Right lobe of liver (tissue), 6 donors: ENCODE data around the gene YPEL3. TPM values are rescaled to one million over a fixed set of nuclear protein-coding genes. Genes with fewer than 3 reads are reported as not detected.

Source experiments
- ATAC-seq, 4 donors: fragments of 200-7000 bp; cut with Tn5 transposase; one replicate each; pipeline ENCODE4 v1.9.1; 2020; ENCODE audit warnings: mild to moderate bottlenecking in 4 of 4, moderate library complexity in 4 of 4
- DNase-seq, 3 donors: peaks; one replicate each; pipeline ENCODE4 v3.0.0-alpha.2; 2020
- H3K27ac ChIP-seq, 3 donors: fragments of 200-600 bp; one replicate each; pipeline ENCODE4 v1.8.0; 2022
- H3K27me3 ChIP-seq, 2 donors: fragments of 200-600 bp; one replicate each; pipeline ENCODE4 v1.8.0; 2022
- H3K36me3 ChIP-seq, 4 donors: fragments of 200-600 bp; sonication (generic) in 1 of 4; one replicate each; pipeline versions ENCODE4 v1.5.1 to v1.8.0; 2017 to 2022; ENCODE audit warnings: control low read depth in 1 of 4
- H3K4me1 ChIP-seq, 4 donors: fragments of 200-600 bp; sonication (generic) in 1 of 4; one replicate each; pipeline versions ENCODE4 v1.5.1 to v1.8.0; 2017 to 2022; ENCODE audit warnings: control low read depth in 1 of 4
- H3K4me3 ChIP-seq, 3 donors: fragments of 200-600 bp; one replicate each; pipeline ENCODE4 v1.8.0; 2022
- H3K9me3 ChIP-seq, 4 donors: fragments of 200-600 bp; sonication (generic) in 1 of 4; one replicate each; pipeline versions ENCODE4 v1.5.1 to v1.8.0; 2017 to 2022; ENCODE audit warnings: control low read depth in 1 of 4
- POLR2A ChIP-seq: fragments of 450-650 bp; IDR thresholded peaks from one replicate; pipeline ENCODE4 v1.6.1; 2017; ENCODE audit warnings: antibody characterized with exemption, mild to moderate bottlenecking
- WGBS: methylation state at CpG from one replicate; pipeline ENCODE4 v1.1.6; 2018; ENCODE audit warnings: low coverage, low lambda C conversion rate; ENCODE audit not compliant: insufficient coverage; ENCODE audit errors: missing lambda C conversion rate; 5-methylcytosine and 5-hydroxymethylcytosine counted together
- intact Hi-C, 2 donors: fragments of 100-400 bp; cut with DNase I; formaldehyde crosslinking; loops; one replicate each; pipeline versions ENCODE4 v1.11.2 to v1.14.1; 2022
- total RNA-seq, 6 experiments: library from RNA; depleted of rRNA in 2 of 6; stranded (reverse); fragments of >200 nt in 2 of 6; fragmentation: NEBNext Ultra II Directional in 3 of 6; extraction: Animal tissue kit (Norgen Biotek cat#: 25700) in 3 of 6; gene quantifications; one replicate each; pipeline versions ENCODE4 v1.1.0 to v1.2.4, GENCODE V29; 2016 to 2023
- TF ChIP-seq, protein P1 (sequence below), 4 donors: fragments of 200-600 bp in 3 of 4; fragments of 450-650 bp in 1 of 4; IDR thresholded peaks; one replicate each; pipeline versions ENCODE4 v1.5.1 to v1.8.0; 2016 to 2022; ENCODE audit warnings: antibody characterized with exemption in 4 of 4, mild to moderate bottlenecking in 2 of 4
- donor health status: DM: no; HTN: yes; CAD: no.
- donor health status: DM: no; HTN: no; CAD: no.
- donor health status: DM: no; HTN: no; CAD: no.
- donor health status: DM: no; HTN: yes; CAD: no.
- donor health status: DM: no; HTN: yes; CAD: no.

The YPEL3 gene
- total RNA-seq, 6 experiments from 2014 or later = 13.5 to 46.5 (median 21.9) TPM

DNA sequence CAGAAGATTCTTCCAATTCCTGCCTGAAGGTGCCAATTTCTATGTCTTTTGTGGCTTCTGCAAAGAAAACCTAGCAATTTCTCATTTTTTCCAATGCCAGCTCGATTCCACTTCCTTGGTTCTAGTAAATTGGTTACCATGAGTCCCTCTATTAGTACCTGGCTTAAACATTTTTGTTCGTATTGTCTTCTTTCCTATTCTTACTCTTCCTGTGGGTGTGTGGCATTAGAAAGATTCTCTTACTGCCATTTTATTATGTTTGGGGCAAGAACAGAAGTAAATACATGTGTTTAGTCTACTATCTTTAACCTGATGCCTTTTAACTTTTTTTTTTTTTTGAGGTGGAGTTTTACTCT lies 47.3 kb upstream of the YPEL3 start:
- TF ChIP-seq POLR2A = no peak
- TF ChIP-seq, protein P1, sequence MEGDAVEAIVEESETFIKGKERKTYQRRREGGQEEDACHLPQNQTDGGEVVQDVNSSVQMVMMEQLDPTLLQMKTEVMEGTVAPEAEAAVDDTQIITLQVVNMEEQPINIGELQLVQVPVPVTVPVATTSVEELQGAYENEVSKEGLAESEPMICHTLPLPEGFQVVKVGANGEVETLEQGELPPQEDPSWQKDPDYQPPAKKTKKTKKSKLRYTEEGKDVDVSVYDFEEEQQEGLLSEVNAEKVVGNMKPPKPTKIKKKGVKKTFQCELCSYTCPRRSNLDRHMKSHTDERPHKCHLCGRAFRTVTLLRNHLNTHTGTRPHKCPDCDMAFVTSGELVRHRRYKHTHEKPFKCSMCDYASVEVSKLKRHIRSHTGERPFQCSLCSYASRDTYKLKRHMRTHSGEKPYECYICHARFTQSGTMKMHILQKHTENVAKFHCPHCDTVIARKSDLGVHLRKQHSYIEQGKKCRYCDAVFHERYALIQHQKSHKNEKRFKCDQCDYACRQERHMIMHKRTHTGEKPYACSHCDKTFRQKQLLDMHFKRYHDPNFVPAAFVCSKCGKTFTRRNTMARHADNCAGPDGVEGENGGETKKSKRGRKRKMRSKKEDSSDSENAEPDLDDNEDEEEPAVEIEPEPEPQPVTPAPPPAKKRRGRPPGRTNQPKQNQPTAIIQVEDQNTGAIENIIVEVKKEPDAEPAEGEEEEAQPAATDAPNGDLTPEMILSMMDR (IDR thresholded peaks at IDR 0.05) = no peak
- no peaks in the 10 kb centered on the region for H3K9me3 ChIP-seq
- H3K4me3 ChIP-seq = no peak overlapping the region
- H3K36me3 ChIP-seq = no peaks in the 10 kb centered on the region
- no peak overlapping the region for H3K27ac ChIP-seq
- ATAC-seq (no peak), DNase-seq (no peak)
- 53% methylated on average over 2 of the region's 2 CpGs for WGBS
- no peaks in the 10 kb centered on the region for H3K27me3 ChIP-seq
- H3K4me1 ChIP-seq = no peaks in the 10 kb centered on the region
- intact Hi-C loops = no loop called here

DNA sequence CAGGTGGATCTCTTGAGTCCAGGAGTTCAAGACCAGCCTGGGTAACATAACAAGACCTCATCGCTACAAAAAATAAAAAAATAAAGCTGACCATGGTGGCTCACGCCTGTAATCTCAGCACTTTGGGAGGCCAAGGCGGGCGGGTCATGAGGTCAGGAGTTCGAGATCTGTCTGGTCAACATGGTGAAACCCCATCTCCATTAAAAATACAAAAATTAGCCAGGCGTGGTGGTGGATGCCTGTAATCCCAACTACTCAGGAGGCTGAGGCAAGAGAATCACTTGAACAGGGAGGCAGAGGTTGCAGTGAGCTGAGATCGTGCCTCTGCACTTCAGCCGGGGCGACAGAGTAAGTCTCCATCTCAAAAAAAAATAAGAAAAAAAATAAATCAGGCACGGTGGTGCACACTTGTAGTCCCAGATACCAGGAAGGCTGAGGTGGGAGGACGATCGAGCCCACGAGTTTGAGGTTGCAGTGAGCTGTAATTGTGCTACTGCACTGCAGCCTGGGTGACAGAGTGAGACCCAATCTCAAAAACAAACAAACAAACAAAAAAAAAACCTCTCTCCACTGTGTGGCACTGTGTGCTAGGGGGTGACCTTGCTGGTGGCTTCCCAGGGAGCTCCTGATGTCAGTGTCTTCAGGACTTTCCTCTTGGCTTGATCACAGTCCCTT lies 46.8 kb upstream of the YPEL3 start:
- Histone ChIP-seq H3K27me3 (no peaks in the 10 kb centered on the region), H3K9me3 (no peaks in the 10 kb centered on the region), H3K36me3 (no peaks in the 10 kb centered on the region), H3K4me3 (no peak overlapping the region), H3K27ac (no peak overlapping the region), H3K4me1 (no peaks in the 10 kb centered on the region)
- ATAC-seq (peak in 3 of 4 donors; percentile 48 to 60 (median 55)), DNase-seq (no peak)
- 68% methylated on average over 12 of the region's 13 CpGs for WGBS
- TF ChIP-seq, protein P1 (IDR thresholded peaks at IDR 0.05) = no peak
- no peak for TF ChIP-seq POLR2A
- intact Hi-C loops = no loop called here

DNA sequence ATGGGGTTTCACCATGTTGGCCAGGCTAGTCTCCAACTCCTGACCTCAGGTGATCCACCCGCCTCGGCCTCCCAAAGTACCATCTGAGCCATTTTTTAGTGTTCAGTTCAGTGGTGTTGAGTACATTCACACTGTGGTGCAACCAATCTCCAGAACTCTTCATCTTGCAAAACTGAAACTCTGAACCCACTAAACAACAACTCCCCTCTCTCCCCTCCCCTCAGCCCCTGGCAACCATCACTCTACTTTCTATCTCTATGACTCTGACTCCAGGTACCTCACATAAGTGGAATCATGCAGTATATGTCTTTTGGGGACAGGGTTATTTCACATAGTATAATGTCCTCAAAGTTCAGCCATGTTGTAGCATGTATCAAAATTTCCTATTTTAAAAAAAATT lies 45.7 kb upstream of the YPEL3 start:
- H3K27me3 ChIP-seq = no peaks in the 10 kb centered on the region
- H3K36me3 ChIP-seq = no peaks in the 10 kb centered on the region
- TF ChIP-seq, protein P1 (IDR thresholded peaks at IDR 0.05) = no peak
- TF ChIP-seq POLR2A = no peak
- no peaks in the 10 kb centered on the region for H3K4me1 ChIP-seq
- no peaks in the 10 kb centered on the region for H3K9me3 ChIP-seq
- no peak overlapping the region for H3K27ac ChIP-seq
- ATAC-seq (no peak), DNase-seq (no peak)
- WGBS = 92% methylated on average over 2 of the region's 2 CpGs
- H3K4me3 ChIP-seq = no peak overlapping the region
- intact Hi-C loops = no loop called here

DNA sequence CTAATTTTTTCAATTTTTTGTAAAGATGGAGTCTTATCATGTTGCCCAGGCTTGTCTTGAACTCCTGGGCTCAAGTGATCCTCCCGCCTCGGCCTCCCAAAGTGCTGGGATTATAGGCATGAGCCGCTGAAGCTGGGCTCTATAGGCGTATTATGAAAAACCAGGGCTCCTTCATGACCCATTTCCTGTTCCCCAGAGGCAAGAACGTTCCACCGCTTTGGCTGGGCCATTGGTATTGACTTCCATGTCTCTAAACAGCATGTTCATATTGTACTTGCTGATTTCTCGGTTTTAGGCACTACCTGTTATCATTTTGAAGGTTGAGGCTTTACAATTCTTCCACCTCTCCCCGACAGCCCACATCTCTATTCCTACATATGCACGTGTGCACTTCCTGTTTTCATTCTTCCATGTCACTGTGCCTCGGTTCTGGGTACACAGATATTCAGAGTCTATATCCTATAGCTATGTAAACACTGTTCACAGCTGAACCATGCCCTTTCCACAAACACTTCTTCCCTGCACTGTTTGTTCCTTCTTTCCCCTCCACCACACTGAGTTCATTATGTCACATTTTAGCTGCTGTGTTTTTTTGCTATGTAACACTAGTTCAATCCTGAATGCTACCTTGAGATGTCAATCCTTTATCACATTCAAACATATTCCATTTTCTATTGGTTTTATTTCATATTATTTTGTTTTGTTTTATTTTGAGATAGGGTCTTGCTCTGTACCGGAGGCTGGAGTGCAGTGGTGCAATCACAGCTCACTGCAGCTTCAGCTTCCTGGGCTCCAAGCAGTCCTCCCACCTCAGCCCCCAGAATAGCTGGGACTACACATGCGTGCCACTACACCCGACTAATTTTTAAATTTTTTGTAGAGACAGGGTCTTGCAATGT lies 43.8 kb upstream of the YPEL3 start:
- TF ChIP-seq, protein P1 (IDR thresholded peaks at IDR 0.05) = no peak
- no peak for TF ChIP-seq POLR2A
- intact Hi-C loops = no loop called here
- H3K36me3 ChIP-seq = no peaks in the 10 kb centered on the region
- no peak for DNase-seq
- no peaks in the 10 kb centered on the region for H3K27me3 ChIP-seq
- peak in 2 of 4 donors; percentile 33 to 36 for ATAC-seq
- no peak overlapping the region for H3K27ac ChIP-seq
- no peaks in the 10 kb centered on the region for H3K4me1 ChIP-seq
- WGBS = 49% methylated on average over 11 of the region's 13 CpGs
- no peak overlapping the region for H3K4me3 ChIP-seq
- no peaks in the 10 kb centered on the region for H3K9me3 ChIP-seq
